Putamen (tissue), 1 donor: ENCODE results near the gene KIRREL3.

Experiments
- DNase-seq: peaks from one replicate; pipeline ENCODE4 v3.0.0-alpha.2; 2016; ENCODE audit warnings: low spot score

KIRREL3 gene

DNA sequence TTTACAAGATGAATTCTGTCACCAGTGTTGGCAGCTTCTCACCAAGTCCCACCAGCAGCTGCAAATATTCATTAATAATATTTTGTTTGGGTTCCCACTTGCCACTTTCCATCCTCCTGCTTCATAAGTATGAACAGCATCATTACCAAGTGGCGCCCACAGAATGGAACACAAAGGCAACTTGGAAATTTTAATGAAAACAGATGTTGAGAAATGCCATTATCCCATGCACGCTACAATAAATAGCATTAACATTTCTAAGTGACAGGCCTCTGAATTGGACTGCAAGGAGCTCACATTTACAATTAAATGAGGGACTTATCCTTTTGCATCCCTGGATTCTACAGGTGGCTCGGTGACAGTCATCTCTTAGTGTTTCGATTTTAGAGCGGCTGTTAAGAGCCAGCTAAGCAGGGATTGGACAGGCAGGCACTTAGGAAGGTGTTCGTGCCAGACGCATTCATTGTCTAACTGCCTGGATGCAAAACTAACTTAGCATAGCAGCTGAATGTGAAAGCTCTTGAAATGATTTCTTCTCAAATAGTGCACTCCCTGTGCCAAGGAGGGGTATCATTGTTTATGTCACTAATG is 170.3 kb downstream of the KIRREL3 start:
- no peak for DNase-seq

DNA sequence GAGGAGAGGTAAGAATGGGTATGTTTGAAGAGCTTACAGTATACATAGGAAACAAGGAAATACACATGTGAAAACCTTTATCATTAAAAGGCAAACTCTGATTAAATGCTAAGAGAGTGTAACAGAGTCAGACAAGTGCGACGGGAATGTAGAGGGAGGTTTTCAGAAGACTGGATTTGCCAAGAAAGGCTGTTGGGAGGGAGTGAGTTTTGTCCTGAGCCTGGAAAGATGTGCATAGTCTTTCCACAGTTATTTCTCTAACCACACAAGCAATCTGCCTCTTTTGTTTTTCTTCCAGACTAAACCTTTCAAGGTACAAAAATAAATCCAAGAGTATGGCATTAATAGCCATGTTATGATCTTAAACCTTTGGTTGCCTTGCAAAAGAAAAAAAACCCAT is 170.9 kb downstream of the KIRREL3 start:
- no peak for DNase-seq

DNA sequence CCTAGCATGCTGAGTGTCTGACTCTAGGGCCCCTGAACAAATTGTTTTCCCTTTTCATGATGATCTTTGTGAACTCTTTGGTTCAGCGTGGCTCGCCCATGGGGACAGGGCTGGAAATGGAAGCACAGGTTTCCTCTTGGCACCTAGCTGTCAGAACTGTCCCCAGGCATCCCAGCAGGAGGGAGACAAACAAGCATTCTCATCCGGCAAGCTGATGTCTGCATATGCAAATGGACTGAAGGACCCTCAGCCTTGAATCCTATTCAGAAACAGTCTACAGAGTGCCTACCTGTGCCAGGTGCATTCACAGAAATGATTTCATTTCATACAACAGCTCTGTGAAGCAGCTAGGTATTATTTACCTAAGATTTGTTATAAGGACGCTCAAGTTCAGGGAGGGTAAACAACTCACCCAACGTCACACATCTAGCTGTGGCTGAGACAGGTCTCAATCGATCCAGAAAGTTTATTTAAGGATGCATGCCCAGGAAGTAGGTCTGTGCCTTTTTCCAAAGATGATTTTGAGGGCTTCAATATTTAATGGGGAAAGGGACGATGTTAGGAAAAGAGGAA is 176.4 kb downstream of the KIRREL3 start:
- no peak for DNase-seq

DNA sequence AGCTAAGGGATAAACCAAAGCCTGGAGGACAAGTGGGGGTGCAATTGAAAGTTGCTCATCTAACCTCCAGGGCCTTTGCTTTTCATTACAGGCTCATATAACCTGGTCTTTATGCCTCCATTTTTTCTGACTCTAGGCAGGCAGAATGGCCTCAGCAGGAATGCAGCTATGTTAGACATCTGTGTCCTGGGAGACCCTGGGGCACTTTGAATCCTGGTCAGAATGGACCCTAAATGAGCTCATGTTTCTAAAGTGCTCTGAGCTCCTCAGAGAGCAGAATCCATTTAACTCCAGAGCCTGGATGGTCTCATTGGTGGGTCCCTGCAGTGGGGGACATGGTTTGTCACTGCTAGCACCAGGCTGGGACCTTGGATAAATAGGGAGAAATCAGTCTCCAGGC is 177.3 kb downstream of the KIRREL3 start:
- DNase-seq, result no peak

DNA sequence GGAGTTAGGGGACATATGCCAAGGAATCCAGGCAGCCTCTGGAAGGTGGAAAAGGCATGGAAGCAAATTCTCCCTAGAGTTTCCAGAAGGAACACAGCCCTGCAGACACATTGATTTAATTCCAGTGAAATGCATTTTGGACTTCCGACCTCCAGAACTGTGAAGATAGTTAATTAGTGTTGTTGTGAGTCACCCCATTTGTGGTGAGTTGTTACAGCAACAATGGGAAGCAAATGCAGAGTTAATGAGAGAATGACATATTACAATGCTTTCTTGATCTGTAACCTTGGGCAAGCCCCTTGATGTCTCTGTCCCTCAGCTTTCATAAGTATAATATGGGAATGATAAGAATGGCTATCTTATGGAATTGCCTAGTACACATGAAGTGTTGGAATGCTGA is 178.7 kb downstream of the KIRREL3 start:
- no peak for DNase-seq

DNA sequence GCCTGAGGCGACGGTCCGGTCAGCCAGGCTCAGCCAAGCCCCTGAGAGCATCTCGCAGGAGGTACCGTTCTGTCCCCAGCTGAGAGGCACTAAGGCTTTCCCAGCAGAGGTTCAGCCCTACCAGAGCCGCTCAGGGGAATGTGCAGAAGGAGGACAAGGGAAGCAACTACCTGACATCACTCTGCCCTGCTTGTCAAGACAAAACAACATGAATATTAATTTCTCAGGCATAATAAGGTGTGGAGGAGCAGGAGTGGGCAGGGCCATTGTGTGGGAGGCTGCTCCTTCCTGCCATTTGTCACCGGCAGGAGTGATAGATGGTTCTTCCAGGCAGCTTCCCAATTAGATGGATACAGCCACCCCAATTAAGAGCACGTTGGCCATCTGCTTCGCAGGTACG is 181.4 kb downstream of the KIRREL3 start:
- no peak for DNase-seq

DNA sequence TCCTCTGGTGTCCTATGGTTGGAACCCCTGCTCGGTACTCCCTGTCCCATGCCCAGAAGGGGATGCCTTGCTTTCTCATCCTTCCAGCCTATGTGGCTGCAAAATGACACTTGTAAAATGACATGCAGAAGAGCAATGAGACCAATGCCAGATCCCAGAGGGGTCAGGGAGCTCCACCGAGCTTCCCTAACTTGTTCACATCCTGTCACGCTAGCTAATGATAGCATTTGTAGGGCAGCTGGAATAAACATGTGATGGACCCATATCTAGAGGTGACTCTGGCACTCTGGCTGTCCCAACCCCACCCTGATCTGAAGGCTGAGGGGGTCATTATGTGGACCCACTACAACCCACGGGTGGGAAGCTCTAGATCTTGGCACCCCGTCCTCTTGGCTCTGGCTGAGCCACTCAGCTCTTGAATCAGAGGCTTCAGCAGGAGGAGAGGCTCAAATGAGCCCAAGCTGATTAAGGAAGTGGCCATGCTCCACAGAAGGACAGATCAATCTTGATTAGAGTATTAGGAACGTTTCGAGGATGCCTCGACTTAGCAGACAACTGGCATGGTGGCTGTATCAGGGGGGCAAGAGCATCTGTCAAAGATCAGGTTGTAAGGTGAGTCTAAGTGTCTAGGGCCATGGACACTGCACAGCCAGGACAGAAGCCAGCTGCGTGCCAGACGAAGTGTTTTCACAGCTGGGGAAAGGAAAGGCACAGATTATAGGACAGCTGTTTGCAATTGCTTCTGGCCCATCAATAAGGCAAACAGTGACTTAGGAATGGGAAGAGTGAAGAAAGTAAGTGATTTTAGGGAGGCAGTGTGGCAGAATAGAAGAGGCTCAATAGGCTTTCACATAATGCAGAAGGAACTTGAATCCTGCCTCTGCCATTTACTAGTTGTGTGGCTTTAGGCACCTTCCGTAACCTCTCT is 182.8 kb downstream of the KIRREL3 start:
- no peak for DNase-seq

DNA sequence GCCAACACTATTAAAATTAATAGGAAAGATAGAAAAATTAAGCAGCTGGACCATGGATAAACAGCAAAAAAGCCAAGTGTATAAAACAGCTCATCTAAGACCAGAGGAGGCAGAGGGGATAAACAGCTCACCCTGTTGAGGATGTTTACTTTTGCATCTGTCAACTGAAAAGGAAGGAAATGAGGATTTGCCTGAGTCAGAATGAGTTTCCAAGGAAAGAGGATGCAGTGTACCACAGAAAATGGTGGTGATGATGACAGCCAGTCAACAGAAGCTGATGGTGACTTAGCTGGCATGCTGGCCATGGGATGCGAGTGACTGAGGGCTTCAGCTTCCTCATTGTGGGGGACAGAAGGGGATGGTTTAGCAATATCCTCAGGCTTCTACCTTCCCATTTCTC is 183.5 kb downstream of the KIRREL3 start:
- DNase-seq, result no peak

DNA sequence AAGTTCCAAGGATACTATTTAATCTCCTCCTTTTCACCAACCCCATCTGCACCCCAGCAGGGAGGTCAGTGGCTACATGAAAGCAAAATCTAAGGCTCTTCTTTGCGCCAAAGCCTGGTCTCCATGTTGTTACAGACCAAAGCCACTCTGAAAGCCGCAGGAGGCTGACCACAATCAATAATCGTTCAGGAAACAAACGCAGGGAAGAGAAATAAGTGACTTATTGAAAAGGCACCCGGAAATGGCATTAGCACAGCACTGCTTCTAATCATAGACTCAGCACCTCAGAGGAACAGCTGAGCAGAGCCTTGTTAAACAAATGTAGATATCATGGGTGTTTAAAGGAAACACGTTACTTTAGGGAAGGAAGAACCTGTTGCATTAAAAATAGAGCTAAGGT is 183.9 kb downstream of the KIRREL3 start:
- no peak for DNase-seq

DNA sequence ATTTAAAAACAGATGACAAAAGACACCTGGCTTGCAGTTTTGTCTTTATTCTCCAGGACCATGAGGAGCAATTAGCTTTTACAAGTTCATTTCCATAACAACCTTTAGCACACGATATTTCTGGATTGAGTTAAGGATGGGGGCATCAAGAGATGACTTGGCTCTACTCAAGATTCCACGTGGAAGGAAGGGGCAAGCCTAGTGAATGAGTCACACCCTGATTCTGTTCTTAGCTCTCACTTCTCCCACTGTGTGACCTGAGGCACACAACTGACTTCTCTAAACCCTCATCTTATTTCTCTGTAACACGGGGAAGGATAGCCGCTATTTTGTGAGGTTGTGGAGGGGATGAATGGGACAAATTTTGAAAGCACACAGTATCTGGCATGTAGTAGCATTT is 185.5 kb downstream of the KIRREL3 start:
- no peak for DNase-seq

DNA sequence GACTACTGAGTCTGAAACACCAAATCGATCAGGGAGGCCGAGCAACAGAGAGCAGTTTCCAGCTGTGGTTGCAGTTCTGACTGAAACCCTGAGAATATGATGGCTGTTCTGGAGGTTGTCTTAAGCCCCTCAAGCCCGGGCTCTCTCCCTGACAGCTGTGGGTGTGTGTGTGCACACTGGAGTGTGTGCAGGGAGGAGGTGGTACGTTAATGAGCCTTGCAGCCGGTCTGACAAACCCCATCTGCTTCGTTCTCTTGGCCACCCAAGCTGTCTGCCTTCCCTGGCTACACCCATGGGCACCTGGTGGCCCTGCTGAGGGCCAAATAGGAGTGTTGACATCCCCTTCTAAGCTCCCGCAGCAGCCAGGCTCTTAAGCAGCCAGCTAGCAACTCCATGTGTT is 189.8 kb downstream of the KIRREL3 start:
- no peak for DNase-seq

DNA sequence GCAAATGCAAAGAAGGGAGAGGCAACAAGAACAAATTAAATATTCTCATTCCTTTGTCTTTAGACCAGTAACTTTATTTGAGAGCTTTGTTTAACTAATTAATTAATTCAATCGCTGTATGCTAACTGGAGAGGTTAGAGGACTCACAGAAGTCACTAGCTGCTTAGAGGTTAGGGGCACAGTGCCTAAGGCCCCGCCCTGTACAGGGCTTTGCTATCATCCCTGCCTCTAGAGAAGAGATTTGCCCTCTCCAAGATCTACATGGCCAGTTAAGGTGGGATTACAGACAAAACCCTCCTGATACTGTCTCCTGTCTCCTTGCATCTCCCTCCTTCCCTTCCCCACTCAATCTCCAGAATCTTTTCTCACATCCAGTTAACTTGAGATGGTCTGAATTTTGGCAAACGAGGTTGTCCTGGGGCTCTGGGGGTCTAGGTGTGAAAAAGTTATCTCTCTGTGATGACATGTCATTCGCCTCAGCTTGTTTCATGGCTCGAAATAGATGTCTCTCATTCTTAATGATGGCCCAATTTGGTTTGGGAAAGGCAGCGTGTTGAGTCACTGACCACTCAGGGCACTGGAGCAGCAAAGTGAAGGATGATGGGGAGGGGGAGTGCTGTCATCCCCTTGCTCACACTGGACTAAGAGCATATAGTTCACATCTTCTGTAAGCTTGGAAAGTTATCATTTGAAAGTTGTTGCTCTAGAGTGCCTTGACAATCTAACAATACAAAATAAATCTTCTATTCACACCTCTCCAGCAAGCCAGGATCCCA is 190.9 kb downstream of the KIRREL3 start:
- DNase-seq, result no peak

DNA sequence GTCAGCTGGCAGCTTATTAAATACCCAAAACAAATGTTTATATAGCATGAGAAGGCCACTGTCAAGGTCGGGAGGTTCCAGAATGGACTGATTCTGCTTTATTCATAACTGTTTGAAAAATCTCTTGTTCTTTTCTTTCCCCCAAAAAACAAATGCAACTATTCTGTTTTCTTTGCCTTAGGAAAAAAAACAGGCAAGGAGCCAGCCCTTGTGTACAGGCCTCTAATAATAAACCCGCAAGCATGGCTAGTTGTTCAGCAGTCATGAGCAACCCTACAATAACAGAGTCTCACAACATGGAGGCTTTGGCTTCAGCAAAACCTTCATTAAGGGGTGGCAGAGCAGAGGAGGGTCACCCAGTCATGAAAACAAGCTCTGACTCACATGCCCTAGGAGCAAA is 191.7 kb downstream of the KIRREL3 start:
- DNase-seq, result peak; percentile 84

DNA sequence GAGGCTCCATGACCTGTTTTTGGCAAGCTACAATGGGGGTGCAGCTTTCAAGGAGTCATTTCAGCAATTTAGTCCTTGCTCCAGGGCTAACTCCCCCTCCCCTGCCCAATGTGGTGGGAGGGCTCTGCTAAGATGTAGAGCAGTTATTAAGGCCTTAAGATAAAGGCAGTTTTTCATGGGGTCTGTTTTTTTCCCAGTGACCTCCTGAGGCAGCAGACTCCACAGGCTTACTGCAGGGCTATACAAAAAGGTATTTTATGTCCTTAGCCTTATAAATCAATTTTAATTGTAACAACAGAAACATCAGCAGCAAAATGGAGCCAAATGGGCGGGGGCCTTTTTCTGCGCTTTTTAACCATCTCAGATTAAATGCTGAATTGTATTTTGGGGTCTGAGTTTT is 192.3 kb downstream of the KIRREL3 start:
- no peak for DNase-seq

DNA sequence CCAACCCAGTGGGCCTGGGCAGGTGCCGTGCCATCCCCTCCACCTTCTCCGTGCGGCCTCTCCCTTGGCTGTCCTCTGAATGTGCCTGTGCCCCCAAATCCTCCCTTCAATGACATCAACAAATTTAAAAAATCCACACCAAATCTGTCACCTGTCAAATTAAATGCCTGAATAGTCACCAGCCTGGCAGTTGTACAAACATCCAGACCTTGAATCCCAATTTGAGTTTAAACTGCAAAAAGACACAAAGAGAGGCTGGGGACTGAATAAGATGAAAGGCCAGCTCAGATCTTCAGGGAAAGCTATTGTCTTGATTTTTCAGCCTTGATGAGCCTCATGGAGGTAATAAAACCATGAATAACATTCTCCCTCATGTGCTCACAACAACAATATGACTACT is 194.7 kb downstream of the KIRREL3 start:
- DNase-seq, result no peak

DNA sequence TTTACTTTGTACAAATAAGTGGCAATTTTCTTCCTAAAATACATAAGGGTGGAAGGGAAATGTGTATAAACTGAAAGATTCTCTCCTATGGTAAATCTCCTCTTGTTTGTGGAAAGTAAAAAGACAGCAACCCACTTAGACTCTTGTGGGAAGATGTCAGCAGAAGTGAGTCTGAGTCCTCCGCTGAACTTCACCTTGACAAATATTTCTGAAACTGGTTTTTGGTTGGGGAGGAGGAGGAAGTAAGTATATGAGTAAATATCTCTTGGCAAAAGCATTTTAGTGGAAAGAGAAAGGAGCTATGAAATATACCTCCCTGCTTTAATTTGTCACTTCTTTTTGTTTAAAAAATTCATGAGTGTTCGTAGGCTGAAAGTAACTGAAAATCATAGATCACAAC is 196.2 kb downstream of the KIRREL3 start:
- DNase-seq, result no peak

DNA sequence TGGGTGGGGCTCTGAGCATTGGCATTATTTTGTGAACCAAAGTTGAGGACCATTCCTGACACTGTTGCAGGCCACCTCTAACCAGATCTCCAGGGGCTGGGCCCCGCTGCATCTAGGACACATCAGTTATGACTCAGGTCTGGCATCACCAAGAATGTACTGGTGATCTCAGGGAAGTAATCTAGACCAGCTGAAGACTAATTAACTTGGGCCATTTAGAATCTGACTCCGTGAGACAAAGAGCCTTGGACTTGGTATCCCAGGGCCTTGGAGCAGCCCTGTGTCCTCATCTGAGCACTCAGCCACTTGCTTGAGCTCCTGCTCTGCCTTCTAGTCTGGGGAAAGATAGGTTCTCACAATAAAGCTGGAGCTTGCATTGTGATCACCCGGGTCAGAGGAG is 200.6 kb downstream of the KIRREL3 start:
- DNase-seq, result no peak

DNA sequence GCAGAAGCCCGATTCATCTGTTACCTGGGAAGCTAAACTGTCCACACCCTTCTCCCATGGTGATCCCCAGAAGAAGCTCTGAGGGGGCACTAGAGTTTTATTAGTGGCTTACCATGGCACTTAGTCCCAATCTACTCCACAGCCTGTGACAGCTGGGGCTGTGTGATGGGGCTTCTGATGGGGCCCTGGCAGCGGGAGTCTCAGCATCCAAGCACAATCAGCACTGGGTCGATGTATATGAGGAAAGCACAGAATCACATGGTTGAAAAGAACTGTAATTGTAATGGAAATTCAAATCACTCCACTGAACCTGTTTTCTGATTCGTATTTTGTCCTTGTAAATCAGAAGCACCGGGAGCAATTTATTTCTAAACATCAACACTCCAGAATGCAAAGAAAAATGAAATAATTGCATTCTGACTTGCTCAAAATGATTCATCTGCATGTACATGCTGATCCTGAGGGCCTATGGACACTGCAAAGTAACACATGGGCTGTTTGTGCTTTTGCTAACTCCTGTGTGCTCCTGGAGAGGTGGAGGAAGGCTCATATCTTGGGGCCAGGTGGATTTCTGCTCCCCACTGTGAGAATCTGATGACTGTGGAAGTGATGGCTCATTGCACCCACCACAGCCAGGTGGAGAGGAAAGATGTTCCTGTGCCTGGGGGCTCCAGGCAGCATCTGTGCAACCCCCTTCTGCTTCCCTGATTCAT is 203.0 kb downstream of the KIRREL3 start:
- no peak for DNase-seq

DNA sequence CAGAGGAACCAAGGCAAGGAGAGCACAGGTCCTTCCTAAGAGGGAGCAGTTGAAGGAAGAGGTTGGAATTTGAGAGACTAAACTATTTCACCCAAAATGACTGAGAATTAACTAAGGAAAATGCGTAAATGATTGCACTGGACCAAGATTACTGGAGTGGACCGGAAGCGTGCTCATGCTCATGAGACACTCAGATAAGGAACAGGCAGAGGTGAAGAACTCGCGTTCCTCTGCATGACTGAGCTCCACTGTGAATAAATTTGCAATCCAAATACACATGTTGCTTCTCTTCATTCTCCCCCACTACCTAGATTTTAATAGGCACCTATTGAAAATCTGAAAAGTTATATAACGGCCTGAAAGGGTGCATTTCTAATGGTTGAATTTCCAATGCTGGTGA is 207.0 kb downstream of the KIRREL3 start:
- peak; percentile 57 for DNase-seq

DNA sequence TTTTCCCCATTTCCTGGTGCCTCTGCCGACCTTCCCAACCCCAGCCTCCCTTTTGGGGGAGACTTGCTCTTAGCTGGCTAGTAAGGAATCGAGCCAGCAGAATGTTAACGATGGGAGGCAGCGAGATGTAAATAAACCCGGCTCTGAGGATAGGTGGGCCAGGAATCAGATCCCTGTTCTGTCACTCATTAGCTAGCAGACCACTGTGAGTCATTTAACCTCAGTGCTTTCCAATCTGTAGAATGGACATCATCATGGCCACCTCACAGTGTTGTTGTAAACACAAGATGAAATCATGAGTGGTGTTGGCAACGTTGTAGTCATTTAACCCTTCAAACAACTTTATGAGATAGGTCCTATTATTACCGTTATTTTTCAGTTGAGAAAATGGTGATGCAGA is 208.6 kb downstream of the KIRREL3 start:
- no peak for DNase-seq

DNA sequence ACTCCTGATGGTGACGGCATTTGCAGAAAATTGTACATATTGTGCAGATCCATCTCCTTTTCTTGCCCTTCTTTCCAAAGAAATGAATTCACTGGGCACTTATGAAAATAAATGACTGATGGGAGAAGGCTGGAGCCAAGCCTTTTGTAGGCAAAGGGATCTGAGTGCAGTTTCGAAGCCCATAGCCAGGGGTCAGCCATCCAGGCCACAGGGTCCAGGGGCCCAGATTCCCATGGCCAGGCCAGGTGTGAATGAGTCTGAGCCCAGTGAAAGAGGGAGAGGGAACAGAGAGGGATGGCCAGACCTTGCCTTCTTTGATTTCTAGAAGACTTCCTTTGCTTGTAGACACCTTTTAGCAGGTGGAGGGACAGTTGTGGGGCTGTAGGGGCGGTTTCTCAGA is 209.1 kb downstream of the KIRREL3 start:
- no peak for DNase-seq

DNA sequence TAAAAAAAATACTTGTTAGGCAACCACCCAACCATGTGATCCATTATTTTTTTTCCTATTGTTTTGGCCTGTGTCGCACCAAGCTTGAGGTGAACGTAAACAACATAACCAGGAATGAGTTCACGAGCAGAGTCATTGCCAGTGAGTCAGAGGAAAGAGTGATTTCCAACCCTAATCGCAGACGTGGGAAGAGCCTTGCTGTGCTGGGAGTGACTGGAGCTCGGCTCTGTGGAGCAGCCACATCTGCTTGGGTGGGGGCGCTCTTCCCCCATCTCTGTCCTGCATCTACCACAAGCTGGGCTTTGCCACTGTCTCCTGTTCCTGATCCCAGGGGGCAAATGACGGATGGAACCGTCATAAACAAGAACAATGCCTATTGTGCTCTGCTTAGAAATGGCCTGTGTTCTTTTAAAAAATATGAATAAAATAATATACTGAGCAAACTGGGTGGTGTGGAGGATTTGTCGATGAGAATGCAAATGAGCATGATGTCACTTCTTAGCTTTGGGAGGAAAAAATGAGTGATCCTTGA is 210.0 kb downstream of the KIRREL3 start:
- peak; percentile 87 for DNase-seq
